Transverse colon (tissue), 4 donors: ENCODE measurements around the gene STK31. TPM values are rescaled to one million over a fixed set of nuclear protein-coding genes. Genes with fewer than 3 reads are reported as not detected.

Experiments used
- DNase-seq: peaks from one replicate; pipeline ENCODE4 v3.0.0-alpha.2; 2019
- H3K27ac ChIP-seq, 4 donors: fragments of 200-600 bp; sonication (generic); 2 replicates each; pipeline ENCODE4 v1.5.1; 2016 to 2018; ENCODE audit warnings: inconsistent platforms in 4 of 4
- H3K27me3 ChIP-seq: fragments of 200-600 bp; sonication (generic); 2 replicates; pipeline ENCODE4 v1.5.1; 2017; ENCODE audit warnings: inconsistent platforms
- H3K36me3 ChIP-seq, 4 donors: fragments of 200-600 bp; sonication (generic); 2 replicates each; pipeline ENCODE4 v1.5.1; 2017 to 2019; ENCODE audit warnings: inconsistent platforms in 4 of 4
- H3K4me1 ChIP-seq, 4 donors: fragments of 200-600 bp; sonication (generic); 2 replicates each; pipeline ENCODE4 v1.5.1; 2017 to 2020; ENCODE audit warnings: inconsistent platforms in 4 of 4
- H3K4me3 ChIP-seq, 4 donors: fragments of 200-600 bp; sonication (generic); 1 replicate in 1 of 4; 2 replicates in 3 of 4; pipeline versions ENCODE4 v1.5.1 to v1.6.1; 2017 to 2019; ENCODE audit warnings: inconsistent platforms in 4 of 4
- H3K9me3 ChIP-seq, 2 donors: fragments of 200-600 bp; sonication (generic); 2 replicates each; pipeline ENCODE4 v1.5.1; 2017 to 2019; ENCODE audit warnings: inconsistent platforms in 2 of 2
- CTCF ChIP-seq, 5 experiments: fragments of 200-600 bp in 3 of 5; fragments of 450-650 bp in 2 of 5; sonication (generic) in 3 of 5; IDR thresholded peaks; 1 replicate in 2 of 5; 2 replicates in 3 of 5; pipeline ENCODE4 v1.5.1; 2016 to 2017; ENCODE audit warnings: antibody characterized with exemption in 5 of 5, inconsistent platforms in 3 of 5, mild to moderate bottlenecking in 2 of 5, moderate library complexity in 1 of 5
- EP300 ChIP-seq: sonication (generic); formaldehyde crosslinking; IDR thresholded peaks from one replicate; pipeline ENCODE4 v1.6.1; 2017; ENCODE audit warnings: antibody characterized with exemption, low read depth
- POLR2A ChIP-seq: fragments of 450-650 bp; IDR thresholded peaks from one replicate; pipeline ENCODE4 v1.6.1; 2016; ENCODE audit warnings: antibody characterized with exemption, mild to moderate bottlenecking, moderate library complexity
- POLR2AphosphoS5 ChIP-seq, 3 donors: sonication (generic); formaldehyde crosslinking; IDR thresholded peaks; one replicate each; pipeline ENCODE4 v1.6.1; 2016; ENCODE audit warnings: antibody characterized with exemption in 3 of 3
- WGBS, 2 donors: methylation state at CpG; one replicate each; pipeline ENCODE4 v1.1.5; 2018; ENCODE audit warnings: low coverage in 1 of 2; 5-methylcytosine and 5-hydroxymethylcytosine counted together
- in situ Hi-C, 4 donors: fragments of 200-750 bp; cut with MboI; loops; one replicate each; pipeline versions ENCODE4 v1.15.0 to v1.15.1; 2017; ENCODE audit warnings: low sequenced_read_pairs in 3 of 4, low pct_ligation_motif_present in 1 of 4, low pct_unique_long_range_greater_than_20kb in 1 of 4
- intact Hi-C: fragments of 100-400 bp; cut with DNase I; formaldehyde crosslinking; loops from one replicate; pipeline ENCODE4 v1.15.1; 2023; ENCODE audit warnings: low total_unique reads
- total RNA-seq, 4 donors: library from RNA; depleted of rRNA; stranded (reverse); fragments of >200 nt; gene quantifications; one replicate each; pipeline ENCODE4 v1.1.0, GENCODE V29; 2016

Gene STK31
- total RNA-seq, 4 donors from 2014 or later, result 0.37 to 0.95 (median 0.67) TPM

DNA sequence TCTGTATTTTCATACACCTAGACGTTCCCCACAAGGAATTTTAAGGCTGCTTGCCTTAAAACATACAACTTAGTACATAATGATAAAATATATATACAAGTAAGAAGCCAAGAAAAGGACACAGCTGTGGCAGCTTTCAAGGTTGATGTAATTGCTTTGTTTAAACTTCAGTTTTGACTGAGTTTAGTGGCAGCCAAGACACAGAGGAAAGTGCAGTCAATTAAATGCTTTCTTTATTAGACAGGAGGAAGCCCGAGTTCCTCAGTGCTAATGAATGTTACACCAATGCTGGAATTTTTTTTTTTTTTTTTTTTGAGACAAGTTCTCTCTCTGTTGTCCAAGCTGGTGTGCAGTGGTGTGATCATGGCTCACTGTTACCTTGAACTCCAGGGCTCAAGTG is 11.2 kb upstream of the STK31 start:
- intact Hi-C loops (no loop called here), in situ Hi-C loops (no loop called here)
- no peaks in the 10 kb centered on the region for H3K27me3 ChIP-seq
- no peak for DNase-seq
- H3K4me1 ChIP-seq, result no peaks in the 10 kb centered on the region
- TF ChIP-seq POLR2AphosphoS5 (IDR thresholded peaks at IDR 0.05) (no peak), EP300 (no peak), POLR2A (no peak), CTCF (IDR thresholded peaks at IDR 0.05) (no peak)
- H3K27ac ChIP-seq, result no peak overlapping the region
- 56 to 57% methylated on average over 2 of the region's 2 CpGs for WGBS, 2 donors
- H3K4me3 ChIP-seq, result no peak overlapping the region
- peaks cover 0 to 46% (median 7%) of the 10 kb centered on the region in 4 donors for H3K36me3 ChIP-seq
- no peaks in the 10 kb centered on the region for H3K9me3 ChIP-seq

GRCh38 chr7:23700046-23700445 is 10.0 kb upstream of the STK31 start:
- Histone ChIP-seq H3K27me3 (no peaks in the 10 kb centered on the region), H3K9me3 (no peaks in the 10 kb centered on the region), H3K4me3 (no peak overlapping the region), H3K36me3 (peaks cover 0 to 41% (median 7%) of the 10 kb centered on the region in 4 donors), H3K27ac (no peak overlapping the region), H3K4me1 (no peaks in the 10 kb centered on the region)
- no peak for TF ChIP-seq POLR2A
- no peak for TF ChIP-seq CTCF (IDR thresholded peaks at IDR 0.05)
- 63 to 80% methylated on average over 4 of the region's 4 CpGs for WGBS, 2 donors
- in situ Hi-C loops, result loop anchor here in 1 of 4 donors (10.0 kb wide), 1 partner anchor 135 kb away; no protein-coding TSS in a partner anchor
- no peak for DNase-seq
- intact Hi-C loops, result no loop called here

DNA sequence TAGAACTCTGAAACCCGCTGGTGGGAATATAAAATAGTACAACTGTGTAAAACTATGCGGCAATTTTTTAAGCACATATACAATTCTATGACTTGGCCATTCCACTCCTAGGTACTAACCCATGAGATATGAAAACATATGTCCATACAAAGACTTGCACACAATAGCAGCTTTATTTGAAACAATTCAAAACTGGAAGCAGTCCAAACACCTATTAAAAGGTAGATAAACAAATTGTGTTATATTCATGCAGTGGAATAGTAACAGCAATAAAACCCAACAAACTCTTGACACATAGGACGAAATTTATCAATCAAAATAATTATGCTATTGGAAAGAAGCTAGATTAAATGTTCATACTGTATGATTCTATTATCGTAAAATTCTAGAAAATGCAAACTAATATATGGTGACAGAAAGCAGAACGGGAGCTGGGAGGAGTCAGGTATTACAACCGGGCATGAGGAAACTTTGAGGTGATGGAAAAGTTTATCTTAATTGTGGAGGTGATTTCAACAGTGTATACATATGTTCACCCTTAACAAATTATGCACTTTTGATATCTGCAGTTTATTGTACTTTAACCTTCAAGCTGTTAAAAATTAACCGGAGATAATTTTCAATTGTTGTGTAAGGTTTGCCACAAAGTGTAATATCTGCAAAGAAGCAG is 803 bp upstream of the STK31 start:
- in situ Hi-C loops (loop anchor here in 3 of 4 donors (5.0 to 10.0 kb wide), 3 partner anchors 137 to 147 kb away; no protein-coding TSS in a partner anchor), intact Hi-C loops (no loop called here)
- WGBS, 2 donors, result 50 to 52% methylated on average over 7 of the region's 7 CpGs
- H3K27me3 ChIP-seq, result no peaks in the 10 kb centered on the region
- H3K27ac ChIP-seq, result peak overlapping the region in 3 of 4 donors; percentile 35 to 42 (median 40)
- peaks cover 6 to 11% of the 10 kb centered on the region in 2 donors for H3K9me3 ChIP-seq
- H3K4me1 ChIP-seq, result peaks cover 0 to 10% (median 4%) of the 10 kb centered on the region in 4 donors
- TF ChIP-seq POLR2AphosphoS5 (IDR thresholded peaks at IDR 0.05) (peak in 1 of 3 donors; percentile 21), EP300 (no peak)
- DNase-seq, result no peak
- H3K4me3 ChIP-seq, result no peak overlapping the region
- peaks cover 0 to 14% (median 3%) of the 10 kb centered on the region in 4 donors for H3K36me3 ChIP-seq

GRCh38 chr7:23712368-23713284 is 2.6 kb downstream of the STK31 start:
- no peak for TF ChIP-seq POLR2A
- peak; percentile 57 to 64 (median 61) for TF ChIP-seq CTCF (IDR thresholded peaks at IDR 0.05)
- Histone ChIP-seq H3K4me1 (peaks cover 0 to 10% (median 4%) of the 10 kb centered on the region in 4 donors), H3K27ac (no peak overlapping the region), H3K4me3 (no peak overlapping the region), H3K9me3 (no peaks in the 10 kb centered on the region), H3K36me3 (no peaks in the 10 kb centered on the region), H3K27me3 (no peaks in the 10 kb centered on the region)
- intact Hi-C loops, result loop anchor here (1.0 to 10.0 kb wide), 2 partner anchors 142 to 168 kb away; no protein-coding TSS in a partner anchor
- in situ Hi-C loops, result loop anchor here in 1 of 4 donors (5.0 kb wide), 1 partner anchor 140 kb away; no protein-coding TSS in a partner anchor
- no peak for DNase-seq
- whole genome bisulfite sequencing, 2 donors, result 41 to 46% methylated on average over 8 of the region's 8 CpGs
